Muscle of leg (tissue), 11 donors: ENCODE results near the gene FBXL17. TPM values are rescaled to one million over a fixed set of nuclear protein-coding genes. Genes with fewer than 3 reads are reported as not detected.

Source experiments
- DNase-seq: peaks from one replicate; pipeline ENCODE4 v3.0.0; 2013
- H3K27ac ChIP-seq: one replicate; pipeline ENCODE4 v1.5.1; 2013; ENCODE audit warnings: mild to moderate bottlenecking, low read length, control low read depth
- H3K27me3 ChIP-seq: one replicate; pipeline ENCODE4 v1.6.1; 2013; ENCODE audit warnings: low read length; ENCODE audit not compliant: control insufficient read depth, insufficient read depth
- H3K36me3 ChIP-seq: one replicate; pipeline ENCODE4 v1.6.1; 2013; ENCODE audit warnings: low read length; ENCODE audit not compliant: control insufficient read depth, insufficient read depth
- H3K4me1 ChIP-seq: one replicate; pipeline ENCODE4 v1.6.1; 2013; ENCODE audit warnings: low read length; ENCODE audit not compliant: control insufficient read depth, insufficient read depth
- H3K4me3 ChIP-seq: one replicate; pipeline ENCODE4 v1.5.1; 2013; ENCODE audit warnings: low read length, control low read depth
- H3K9me3 ChIP-seq: replicated peaks from 2 replicates; pipeline ENCODE4 v1.6.1; 2013; ENCODE audit warnings: low read depth, low read length; ENCODE audit not compliant: control insufficient read depth
- WGBS: methylation state at CpG from one replicate; pipeline ENCODE4 v1.1.5; 2013; ENCODE audit warnings: missing lambda C conversion rate; ENCODE audit not compliant: insufficient coverage; 5-methylcytosine and 5-hydroxymethylcytosine counted together
- polyA plus RNA-seq, 8 donors: library from polyadenylated mRNA; unstranded; fragments of 120-200 nt; gene quantifications; one replicate each; pipeline versions ENCODE4 v1.2.1 to v1.2.3, GENCODE V29; 2013; ENCODE audit warnings: inconsistent platforms in 1 of 8, low replicate concordance in 1 of 8; ENCODE audit not compliant: insufficient read length in 8 of 8, insufficient read depth in 1 of 8
- total RNA-seq: library from RNA; stranded (reverse); fragments of 120-200 nt; gene quantifications from one replicate; pipeline ENCODE4 v1.2.4, GENCODE V29; 2013

The FBXL17 gene
- total and polyA plus RNA-seq, 9 donors, result 14.6 to 23.7 (median 19.4) TPM

DNA sequence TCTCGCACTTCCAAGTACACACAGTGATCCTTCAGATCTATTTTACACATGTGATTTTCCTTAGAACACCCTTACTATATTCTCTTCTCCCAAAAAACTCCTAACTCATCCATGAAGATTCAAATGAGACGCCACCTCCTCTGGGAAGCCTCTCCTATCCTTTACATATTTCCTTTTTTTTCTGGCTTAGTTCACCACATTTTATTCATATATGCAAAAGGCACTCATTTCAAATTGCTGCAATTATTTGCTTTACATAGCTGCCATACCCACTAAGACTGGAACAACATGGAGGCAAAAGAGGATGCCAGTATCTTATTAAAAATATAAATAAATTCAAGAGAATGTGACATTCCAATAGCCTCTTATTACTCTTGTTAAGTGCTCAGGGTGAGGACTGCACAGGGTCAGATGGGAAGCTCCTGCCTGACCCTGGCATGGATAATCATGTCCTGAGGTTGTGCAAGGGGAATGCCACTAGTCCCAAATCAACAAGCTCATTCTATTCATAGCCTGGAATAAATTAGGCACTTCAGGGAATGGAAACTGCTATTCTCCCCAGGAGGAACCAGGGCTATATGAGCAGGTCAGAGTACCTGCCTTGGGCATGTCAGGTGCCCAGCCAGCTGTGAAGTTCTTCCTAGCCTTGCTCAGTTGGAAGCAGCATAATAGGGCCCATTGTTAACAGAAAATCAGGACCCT, 262.9 kb downstream of the FBXL17 start:
- Histone ChIP-seq H3K27ac (no peak overlapping the region), H3K4me3 (no peak overlapping the region), H3K4me1 (no peaks in the 10 kb centered on the region), H3K36me3 (no peaks in the 10 kb centered on the region), H3K9me3 (no peaks in the 10 kb centered on the region), H3K27me3 (no peaks in the 10 kb centered on the region)
- no peak for DNase-seq
- 92% methylated on average over 2 of the region's 2 CpGs for WGBS

DNA sequence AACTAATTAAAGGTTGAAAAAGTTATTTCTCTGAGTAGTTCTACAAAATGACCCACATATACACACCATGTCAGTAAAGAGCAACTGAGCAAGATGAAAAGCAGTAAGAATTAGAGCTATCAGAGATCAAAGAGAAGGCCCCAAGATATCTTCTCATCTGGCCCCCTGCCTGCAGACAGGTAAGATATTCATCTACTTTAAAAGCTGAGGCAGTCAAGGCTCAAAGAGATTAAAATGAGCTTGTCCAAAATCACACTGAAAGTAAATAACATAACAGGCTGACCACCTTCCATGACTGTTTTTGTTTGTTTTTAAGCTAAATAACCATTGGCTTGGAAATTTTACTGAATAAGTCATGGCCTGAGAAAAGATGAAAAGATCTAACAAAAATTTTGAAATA, 266.2 kb downstream of the FBXL17 start:
- no peaks in the 10 kb centered on the region for H3K27me3 ChIP-seq
- H3K27ac ChIP-seq, result no peak overlapping the region
- DNase-seq, result no peak
- H3K36me3 ChIP-seq, result no peaks in the 10 kb centered on the region
- no peak overlapping the region for H3K4me3 ChIP-seq
- no peaks in the 10 kb centered on the region for H3K4me1 ChIP-seq
- H3K9me3 ChIP-seq, result peaks cover 2% of the 10 kb centered on the region

DNA sequence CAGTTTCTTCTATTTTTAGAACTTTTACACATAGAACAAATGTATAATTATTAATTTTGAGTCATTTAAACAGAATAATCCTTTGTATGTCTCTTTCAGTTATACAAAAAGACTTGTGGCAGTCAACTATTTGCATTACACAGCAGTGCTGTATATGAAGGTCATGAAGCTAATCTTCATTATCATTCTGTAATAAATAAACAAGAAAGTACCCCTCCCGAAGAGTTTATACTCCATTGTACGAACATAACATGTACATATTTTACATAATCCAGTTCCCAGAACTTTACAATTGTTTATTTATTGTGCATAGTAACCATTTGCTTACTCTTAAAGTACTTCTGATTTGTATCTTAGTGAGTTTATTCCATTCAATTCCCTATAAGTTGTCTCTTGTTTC, 267.9 kb downstream of the FBXL17 start:
- Histone ChIP-seq H3K4me3 (no peak overlapping the region), H3K9me3 (peaks cover 2% of the 10 kb centered on the region), H3K27me3 (no peaks in the 10 kb centered on the region), H3K27ac (no peak overlapping the region), H3K4me1 (no peaks in the 10 kb centered on the region), H3K36me3 (no peaks in the 10 kb centered on the region)
- no CpG with 5 or more reads among the region's 2 CpGs for WGBS
- no peak for DNase-seq

DNA sequence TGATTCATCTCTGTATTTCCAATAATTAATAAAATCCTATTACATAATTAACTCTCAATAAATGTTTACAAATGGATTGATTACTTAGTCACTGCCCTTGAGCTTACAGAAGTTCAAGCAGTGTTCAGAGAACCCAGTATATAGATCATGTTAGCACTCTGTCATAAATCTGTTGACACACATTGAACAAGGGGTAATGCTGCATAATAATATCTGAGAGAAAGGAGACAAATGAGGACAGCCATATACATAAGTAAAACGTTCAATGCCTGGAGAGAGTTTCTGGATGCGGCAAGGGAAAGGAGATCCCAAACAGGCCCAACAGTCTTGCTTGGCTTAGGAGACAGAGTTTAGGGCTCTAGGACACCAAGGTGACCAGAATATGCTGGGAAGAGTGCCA, 270.2 kb downstream of the FBXL17 start:
- H3K9me3 ChIP-seq, result peaks cover 2% of the 10 kb centered on the region
- H3K36me3 ChIP-seq, result no peaks in the 10 kb centered on the region
- no peaks in the 10 kb centered on the region for H3K27me3 ChIP-seq
- H3K4me3 ChIP-seq, result no peak overlapping the region
- WGBS, result 83% methylated on average over 2 of the region's 2 CpGs
- no peak overlapping the region for H3K27ac ChIP-seq
- DNase-seq, result no peak
- H3K4me1 ChIP-seq, result no peaks in the 10 kb centered on the region

DNA sequence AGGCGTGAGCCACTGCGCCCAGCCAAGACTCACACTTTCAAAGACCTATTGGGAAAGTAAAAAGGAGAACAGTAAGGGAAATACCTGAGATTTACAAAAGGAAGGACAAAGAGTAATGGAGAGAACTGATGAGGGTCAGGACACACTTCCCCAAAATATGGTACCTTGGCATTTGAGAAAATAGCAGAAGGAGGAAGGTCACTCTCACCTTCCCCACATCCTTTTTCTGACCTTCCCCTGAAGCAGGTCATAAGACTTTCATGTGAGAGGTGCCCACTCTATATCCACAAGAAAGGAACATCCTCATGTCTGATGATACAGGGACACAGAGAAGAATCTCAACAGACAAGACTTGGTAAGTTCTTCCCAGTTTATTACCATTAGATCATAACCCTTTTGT, 272.8 kb downstream of the FBXL17 start:
- H3K36me3 ChIP-seq, result peaks cover 3% of the 10 kb centered on the region
- H3K27ac ChIP-seq, result no peak overlapping the region
- WGBS, result no CpG with 5 or more reads among the region's 2 CpGs
- no peaks in the 10 kb centered on the region for H3K27me3 ChIP-seq
- DNase-seq, result no peak
- peaks cover 2% of the 10 kb centered on the region for H3K9me3 ChIP-seq
- no peak overlapping the region for H3K4me3 ChIP-seq
- no peaks in the 10 kb centered on the region for H3K4me1 ChIP-seq

DNA sequence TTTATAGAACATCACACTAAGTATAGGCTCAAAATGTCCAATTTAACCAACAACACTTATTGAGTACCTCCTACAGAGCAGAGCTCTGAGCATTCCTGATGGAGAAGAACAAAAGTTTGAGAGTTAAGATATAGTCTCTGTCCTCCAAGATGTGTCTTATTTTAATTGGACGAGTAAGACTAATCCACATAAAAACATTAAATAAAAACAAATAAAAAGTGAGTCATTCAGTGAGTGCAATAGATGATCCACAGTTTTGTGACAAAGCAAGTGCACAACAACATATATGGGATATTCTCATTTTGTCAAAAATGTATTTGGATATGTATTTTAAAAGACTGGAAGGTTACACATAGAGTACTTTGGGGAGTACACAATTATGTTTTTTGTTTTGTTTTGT, 277.4 kb downstream of the FBXL17 start:
- H3K4me3 ChIP-seq, result no peak overlapping the region
- H3K27me3 ChIP-seq, result no peaks in the 10 kb centered on the region
- peaks cover 3% of the 10 kb centered on the region for H3K36me3 ChIP-seq
- H3K4me1 ChIP-seq, result no peaks in the 10 kb centered on the region
- WGBS, result no CpG with 5 or more reads among the region's 1 CpG
- no peak overlapping the region for H3K27ac ChIP-seq
- H3K9me3 ChIP-seq, result no peaks in the 10 kb centered on the region
- no peak for DNase-seq

DNA sequence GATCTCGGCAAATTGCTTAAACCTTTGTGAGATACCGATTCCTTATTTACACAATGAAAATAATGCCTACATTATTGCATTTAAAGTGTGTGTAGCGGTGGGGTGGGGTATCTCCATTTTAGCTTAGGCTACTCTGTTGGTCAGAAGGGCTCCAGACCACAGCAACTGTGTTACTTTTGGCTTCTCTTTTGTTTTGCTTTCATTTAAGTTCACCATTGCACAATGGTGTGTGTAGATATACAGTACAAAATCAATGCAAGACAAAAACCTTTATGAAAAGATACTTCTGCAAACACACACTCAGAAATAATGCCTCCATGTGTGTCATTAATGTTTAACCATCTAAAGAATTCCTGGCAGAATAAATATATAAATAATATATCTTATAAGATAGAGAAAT, 279.4 kb downstream of the FBXL17 start:
- no peaks in the 10 kb centered on the region for H3K9me3 ChIP-seq
- H3K36me3 ChIP-seq, result peaks cover 3% of the 10 kb centered on the region
- H3K27ac ChIP-seq, result no peak overlapping the region
- no peak for DNase-seq
- no peaks in the 10 kb centered on the region for H3K4me1 ChIP-seq
- no peak overlapping the region for H3K4me3 ChIP-seq
- no CpG with 5 or more reads among the region's 3 CpGs for WGBS
- no peaks in the 10 kb centered on the region for H3K27me3 ChIP-seq

DNA sequence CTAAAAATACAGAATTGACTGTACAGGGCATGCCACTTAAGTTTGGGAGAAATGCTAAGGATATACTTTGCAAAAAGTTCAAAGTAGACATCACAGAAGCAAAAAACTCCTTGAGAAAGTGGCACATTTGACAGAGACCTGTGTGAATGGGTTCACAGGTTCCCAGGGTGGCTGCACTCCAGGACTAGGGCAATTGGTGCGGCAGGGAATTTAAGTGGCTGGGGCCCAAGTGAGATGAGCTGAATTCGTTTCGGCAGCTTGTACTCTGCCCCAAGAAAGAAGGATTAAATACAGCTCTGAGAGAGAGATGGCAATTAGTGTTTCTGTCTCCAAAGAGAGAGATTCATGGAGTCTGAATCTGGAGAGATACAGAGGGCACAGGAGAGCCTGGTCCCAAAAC, 280.1 kb downstream of the FBXL17 start:
- Histone ChIP-seq H3K27ac (no peak overlapping the region), H3K4me3 (no peak overlapping the region)

DNA sequence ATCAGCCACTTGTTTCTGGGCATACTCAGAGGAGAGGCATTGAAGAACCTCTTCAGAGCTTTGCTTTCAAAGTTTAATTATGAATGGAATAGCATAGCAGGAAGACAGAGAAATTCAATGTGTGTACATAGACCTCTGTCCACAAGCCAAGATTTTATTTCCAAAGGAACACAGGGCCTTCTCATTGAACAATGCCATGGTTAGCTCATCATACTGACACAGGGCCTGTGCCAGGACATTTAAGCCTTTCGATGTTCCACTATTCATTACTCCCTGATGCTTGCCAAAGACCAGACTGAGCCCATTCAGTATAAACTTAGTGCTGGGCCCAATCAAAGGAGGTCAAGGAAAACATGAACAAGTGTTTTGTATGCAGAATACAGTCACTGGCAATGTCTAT, 280.8 kb downstream of the FBXL17 start:
- H3K4me3 ChIP-seq, result no peak overlapping the region
- no CpG with 5 or more reads among the region's 1 CpG for WGBS
- H3K9me3 ChIP-seq, result no peaks in the 10 kb centered on the region
- no peaks in the 10 kb centered on the region for H3K27me3 ChIP-seq
- H3K27ac ChIP-seq, result no peak overlapping the region
- no peaks in the 10 kb centered on the region for H3K4me1 ChIP-seq
- peaks cover 3% of the 10 kb centered on the region for H3K36me3 ChIP-seq
- DNase-seq, result peak; percentile 91

More for the DNA sequence above, 280.1 kb downstream of the FBXL17 start:
- 62% methylated on average over 3 of the region's 3 CpGs for WGBS
- DNase-seq, result peak; percentile 42
- Histone ChIP-seq H3K36me3 (peaks cover 3% of the 10 kb centered on the region), H3K4me1 (no peaks in the 10 kb centered on the region), H3K9me3 (no peaks in the 10 kb centered on the region), H3K27me3 (no peaks in the 10 kb centered on the region)

DNA sequence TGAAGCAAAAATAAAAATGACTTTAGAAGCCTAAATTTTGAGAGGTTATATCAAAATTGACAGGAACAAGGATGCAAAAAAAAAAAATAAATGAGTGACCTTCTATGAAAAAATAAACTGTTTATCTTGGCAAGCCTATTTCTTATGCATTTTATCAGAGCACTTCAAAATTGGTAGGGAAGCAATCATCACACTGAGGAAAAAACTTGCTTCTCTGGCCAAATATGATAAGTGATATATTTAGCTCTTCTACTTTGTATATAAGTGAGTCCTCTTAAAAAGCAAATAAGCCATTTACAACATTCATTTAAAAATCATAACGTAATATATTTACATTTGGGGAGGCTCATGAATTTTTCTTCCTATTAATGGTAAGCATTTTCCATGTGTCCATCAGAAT, 287.1 kb downstream of the FBXL17 start:
- no peaks in the 10 kb centered on the region for H3K36me3 ChIP-seq
- no peaks in the 10 kb centered on the region for H3K27me3 ChIP-seq
- no peak overlapping the region for H3K4me3 ChIP-seq
- no peak overlapping the region for H3K27ac ChIP-seq
- no peak for DNase-seq
- H3K9me3 ChIP-seq, result no peaks in the 10 kb centered on the region
- no CpG with 5 or more reads among the region's 1 CpG for WGBS
- no peaks in the 10 kb centered on the region for H3K4me1 ChIP-seq

DNA sequence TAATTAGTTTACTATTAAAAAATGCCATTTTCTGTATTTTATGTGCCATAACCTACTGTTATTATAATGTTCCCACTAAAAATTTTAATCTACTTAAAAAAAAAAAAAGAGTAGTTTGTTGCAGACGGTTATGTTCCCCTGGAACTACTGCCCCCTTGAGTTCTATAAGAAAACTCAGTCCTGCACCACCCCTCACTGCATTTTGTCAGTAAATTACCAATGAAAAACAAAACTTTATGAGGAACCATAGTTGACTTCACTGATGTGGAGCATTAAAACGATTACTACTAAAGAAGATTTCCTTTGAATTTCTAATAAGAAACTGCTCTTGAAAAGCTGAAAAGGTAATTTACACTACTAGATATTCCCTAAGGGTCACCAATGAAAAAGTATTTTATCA, 288.7 kb downstream of the FBXL17 start:
- Histone ChIP-seq H3K36me3 (no peaks in the 10 kb centered on the region), H3K4me1 (no peaks in the 10 kb centered on the region), H3K4me3 (no peak overlapping the region), H3K27me3 (no peaks in the 10 kb centered on the region), H3K27ac (no peak overlapping the region), H3K9me3 (no peaks in the 10 kb centered on the region)
- peak; percentile 12 for DNase-seq
- no CpG with 5 or more reads among the region's 2 CpGs for WGBS
